WTC11 (cell line): ENCODE measurements around the gene CAMK1. TPM values are rescaled to one million over a fixed set of nuclear protein-coding genes. Genes with fewer than 3 reads are reported as not detected.

Experiments used
- ATAC-seq: fragments of 200-7000 bp; cut with Tn5 transposase; 2 replicates; pipeline ENCODE4 v1.10.0; 2021; ENCODE audit warnings: mild to moderate bottlenecking, moderate library complexity
- CTCF ChIA-PET: fragments of 300-600 bp; sonication (Branson Sonifier 250); formaldehyde crosslinking; loops from one replicate; lab custom pipeline; 2021; ENCODE audit warnings: antibody characterized with exemption; lab: Charles Lee
- POLR2A ChIA-PET: fragments of 350-600 bp; sonication (Branson Sonifier 250); formaldehyde crosslinking; loops from one replicate; lab custom pipeline; 2021; ENCODE audit warnings: antibody characterized with exemption; lab: Charles Lee
- DNase-seq: peaks from one replicate; pipeline ENCODE4 v3.0.0; 2021; ENCODE audit warnings: low spot score
- H3K27ac Mint-ChIP-seq: 2 replicates; pipeline ENCODE4 v1.8.0; 2021; ENCODE audit warnings: mixed read lengths
- H3K27me3 Mint-ChIP-seq: 2 replicates; pipeline ENCODE4 v1.8.0; 2021; ENCODE audit warnings: low read depth, mild to moderate bottlenecking, moderate library complexity, mixed read lengths
- H3K36me3 Mint-ChIP-seq: 2 replicates; pipeline ENCODE4 v1.8.0; 2021; ENCODE audit warnings: mixed read lengths
- H3K4me1 Mint-ChIP-seq: 2 replicates; pipeline ENCODE4 v1.8.0; 2022; ENCODE audit warnings: mixed read lengths
- H3K4me3 Mint-ChIP-seq: 2 replicates; pipeline ENCODE4 v1.8.0; 2021; ENCODE audit warnings: mild to moderate bottlenecking, moderate library complexity, mixed read lengths
- H3K9me3 Mint-ChIP-seq: 2 replicates; pipeline ENCODE4 v1.8.0; 2021; ENCODE audit warnings: mixed read lengths
- CREM ChIP-seq: sonication (generic); formaldehyde crosslinking; IDR thresholded peaks from 2 replicates; pipeline ENCODE4 v1.8.1; 2022; ENCODE audit warnings: mild to moderate bottlenecking, missing genetic modification reagents, moderate library complexity
- FOXK1 ChIP-seq: sonication (generic); formaldehyde crosslinking; IDR thresholded peaks from 2 replicates; pipeline ENCODE4 v1.8.0; 2022; ENCODE audit warnings: mild to moderate bottlenecking, moderate library complexity, missing genetic modification reagents
- GRHL2 ChIP-seq: fragments of 250-450 bp; sonication (Bioruptor Pico); IDR thresholded peaks from 2 replicates; pipeline ENCODE4 v1.8.0; 2022; ENCODE audit warnings: mild to moderate bottlenecking, moderate library complexity; ENCODE audit not compliant: insufficient replicate concordance, severe bottlenecking
- GTF2I ChIP-seq: fragments of 250-450 bp; sonication (Bioruptor Pico); conservative IDR thresholded peaks from 2 replicates; pipeline ENCODE4 v1.4.0; 2021; ENCODE audit warnings: mild to moderate bottlenecking
- IRF1 ChIP-seq: sonication (generic); formaldehyde crosslinking; IDR thresholded peaks from 2 replicates; pipeline ENCODE4 v1.8.0; 2023; ENCODE audit warnings: missing genetic modification reagents
- JUN ChIP-seq: sonication (generic); formaldehyde crosslinking; IDR thresholded peaks from 2 replicates; pipeline ENCODE4 v1.8.0; 2023; ENCODE audit warnings: mild to moderate bottlenecking, missing genetic modification reagents
- MAX ChIP-seq: sonication (generic); formaldehyde crosslinking; IDR thresholded peaks from 2 replicates; pipeline ENCODE4 v1.8.0; 2022; ENCODE audit warnings: mild to moderate bottlenecking, missing genetic modification reagents
- MXD4 ChIP-seq: fragments of 250-450 bp; sonication (Bioruptor Pico); IDR thresholded peaks from 2 replicates; pipeline ENCODE4 v1.8.0; 2021; ENCODE audit warnings: mild to moderate bottlenecking, moderate library complexity, borderline replicate concordance
- PREB ChIP-seq: sonication (generic); formaldehyde crosslinking; IDR thresholded peaks from 2 replicates; pipeline ENCODE4 v1.8.1; 2022; ENCODE audit warnings: mild to moderate bottlenecking, missing genetic modification reagents, moderate library complexity, borderline replicate concordance
- SMAD3 ChIP-seq: sonication (generic); formaldehyde crosslinking; IDR thresholded peaks from 2 replicates; pipeline ENCODE4 v1.8.0; 2022; ENCODE audit warnings: missing genetic modification reagents, mild to moderate bottlenecking, borderline replicate concordance
- SMAD4 ChIP-seq: sonication (generic); formaldehyde crosslinking; IDR thresholded peaks from 2 replicates; pipeline ENCODE4 v1.8.0; 2022; ENCODE audit warnings: mild to moderate bottlenecking, missing genetic modification reagents
- STAT6 ChIP-seq: sonication (generic); formaldehyde crosslinking; conservative IDR thresholded peaks from 2 replicates; pipeline ENCODE4 v1.8.1; 2023; ENCODE audit warnings: mild to moderate bottlenecking, low read depth, missing genetic modification reagents, moderate library complexity
- ZNF232 ChIP-seq: sonication (generic); formaldehyde crosslinking; IDR thresholded peaks from 2 replicates; pipeline ENCODE4 v1.8.0; 2022; ENCODE audit warnings: mild to moderate bottlenecking, missing genetic modification reagents
- ZNF317 ChIP-seq: sonication (generic); formaldehyde crosslinking; IDR thresholded peaks from 2 replicates; pipeline ENCODE4 v1.8.1; 2023; ENCODE audit warnings: low read depth, mild to moderate bottlenecking, moderate library complexity, missing genetic modification reagents, borderline replicate concordance
- ZNF416 ChIP-seq: fragments of 250-450 bp; sonication (Bioruptor Pico); IDR thresholded peaks from 2 replicates; pipeline ENCODE4 v1.9.0; 2021; ENCODE audit warnings: mild to moderate bottlenecking, inconsistent platforms
- ZNF425 ChIP-seq: fragments of 250-450 bp; sonication (Bioruptor Pico); conservative IDR thresholded peaks from 2 replicates; pipeline ENCODE4 v1.9.0; 2021; ENCODE audit warnings: mild to moderate bottlenecking
- ZSCAN18 ChIP-seq: fragments of 250-450 bp; sonication (Bioruptor Pico); IDR thresholded peaks from 2 replicates; pipeline ENCODE4 v2.1.2; 2022; ENCODE audit warnings: mild to moderate bottlenecking, moderate library complexity
- total RNA-seq: library from RNA; stranded (reverse); gene quantifications from 3 replicates; pipeline ENCODE4 v1.2.3, GENCODE V29; 2021

CAMK1 gene
- total RNA-seq, 1 experiment from 2014 or later: 3.1 TPM

GRCh38 chr3:9784965-9785364 is 15.2 kb upstream of the CAMK1 start (continued):
- TF ChIP-seq FOXK1: no peak
- no peak for TF ChIP-seq MAX (CRISPR knock-in tag)
- TF ChIP-seq PREB: no peak
- TF ChIP-seq GRHL2 (CRISPR knock-in tag): no peak
- no peak for TF ChIP-seq STAT6 (CRISPR knock-in tag)

DNA sequence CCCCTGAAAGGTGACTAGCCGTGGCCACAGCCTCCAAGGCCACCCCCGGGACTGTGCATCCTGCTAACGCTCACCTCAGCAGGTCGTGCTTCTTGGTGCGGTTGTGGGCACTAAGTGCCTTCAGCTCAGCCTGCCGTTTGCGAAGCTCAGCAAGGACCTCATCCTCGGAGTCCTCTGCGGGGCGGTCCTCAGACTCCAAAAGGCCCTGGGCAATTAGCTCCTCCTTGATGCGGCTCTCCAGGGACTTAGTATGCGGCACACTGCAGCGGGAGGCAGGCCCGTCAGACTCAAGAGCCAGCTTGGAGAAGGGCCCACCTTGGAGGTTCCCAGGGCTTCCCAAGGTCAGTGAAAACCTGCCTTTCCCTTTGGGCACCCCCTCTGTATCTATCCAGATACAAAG is 14.2 kb upstream of the CAMK1 start:
- no peaks in the 10 kb centered on the region for H3K4me1 Mint-ChIP-seq
- H3K36me3 Mint-ChIP-seq: peaks cover 61% of the 10 kb centered on the region
- ChIA-PET CTCF (interaction anchor here (1.8 kb wide), 1 partner anchor 10 kb away, joined by 6 read pairs; no protein-coding TSS in a partner anchor), POLR2A (interaction anchor here (1.1 kb wide), 1 partner anchor 9 kb away, joined by 4 read pairs; the partner anchor contains the start of gene ARPC4)
- no peak overlapping the region for H3K4me3 Mint-ChIP-seq
- ATAC-seq: no peak
- DNase-seq: no peak
- no peaks in the 10 kb centered on the region for H3K27me3 Mint-ChIP-seq
- H3K9me3 Mint-ChIP-seq: no peaks in the 10 kb centered on the region
- TF ChIP-seq STAT6 (CRISPR knock-in tag): no peak
- no peak for TF ChIP-seq CREM (CRISPR knock-in tag)
- TF ChIP-seq MXD4: no peak
- no peak for TF ChIP-seq JUN (CRISPR knock-in tag)
- TF ChIP-seq ZSCAN18: no peak
- no peak for TF ChIP-seq SMAD4 (CRISPR knock-in tag)
- H3K27ac Mint-ChIP-seq: no peak overlapping the region

DNA sequence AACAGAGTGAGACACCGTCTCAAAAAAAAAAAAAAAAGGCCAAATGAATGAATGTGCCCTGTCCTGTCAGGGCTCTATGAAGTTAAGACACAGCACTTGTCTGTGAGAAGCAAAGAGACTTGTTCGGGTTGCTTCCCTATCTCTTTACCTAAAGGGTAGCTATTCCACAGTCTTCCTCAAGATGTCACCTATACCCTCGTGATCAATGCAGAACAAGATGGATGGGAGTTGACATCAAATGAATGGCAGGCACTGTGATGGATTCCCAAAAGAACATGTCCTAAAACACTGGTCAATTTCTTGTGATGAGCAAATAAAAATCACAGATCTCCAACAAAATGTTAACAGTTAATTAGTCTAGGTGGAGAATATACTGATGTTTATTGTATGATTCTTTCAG is 13.0 kb upstream of the CAMK1 start:
- Mint-ChIP-seq H3K27me3 (peaks cover 4% of the 10 kb centered on the region), H3K9me3 (no peaks in the 10 kb centered on the region), H3K4me3 (no peak overlapping the region), H3K4me1 (no peaks in the 10 kb centered on the region), H3K27ac (no peak overlapping the region), H3K36me3 (peaks cover 57% of the 10 kb centered on the region)
- ChIA-PET POLR2A (interaction anchor here (0.6 to 1.0 kb wide), 3 partner anchors 10 to 301 kb away, joined by 3 to 5 read pairs (median 5); partner anchors contain the start of genes ARPC4 and TADA3), CTCF (interaction anchor here (0.7 to 1.8 kb wide), 8 partner anchors 8 to 729 kb away, joined by 3 to 6 read pairs (median 4); partner anchors contain the start of gene ARPC4)
- DNase-seq (no peak), ATAC-seq (0 out of 2 replicates have a peak, but pooled peaks have one; percentile 34)
- TF ChIP-seq ZNF416 (CRISPR knock-in tag) (no peak), ZNF232 (no peak), GTF2I (CRISPR knock-in tag) (no peak), ZNF317 (CRISPR knock-in tag) (no peak), PREB (no peak), ZNF425 (CRISPR knock-in tag) (no peak), JUN (CRISPR knock-in tag) (no peak), IRF1 (CRISPR knock-in tag) (no peak), SMAD3 (CRISPR knock-in tag) (no peak)
